ENCODE results near the gene TMEM80.
A peak's percentile ranks its signal among the peaks of the same experiment; 100 is the strongest.

The TMEM80 gene

DNA sequence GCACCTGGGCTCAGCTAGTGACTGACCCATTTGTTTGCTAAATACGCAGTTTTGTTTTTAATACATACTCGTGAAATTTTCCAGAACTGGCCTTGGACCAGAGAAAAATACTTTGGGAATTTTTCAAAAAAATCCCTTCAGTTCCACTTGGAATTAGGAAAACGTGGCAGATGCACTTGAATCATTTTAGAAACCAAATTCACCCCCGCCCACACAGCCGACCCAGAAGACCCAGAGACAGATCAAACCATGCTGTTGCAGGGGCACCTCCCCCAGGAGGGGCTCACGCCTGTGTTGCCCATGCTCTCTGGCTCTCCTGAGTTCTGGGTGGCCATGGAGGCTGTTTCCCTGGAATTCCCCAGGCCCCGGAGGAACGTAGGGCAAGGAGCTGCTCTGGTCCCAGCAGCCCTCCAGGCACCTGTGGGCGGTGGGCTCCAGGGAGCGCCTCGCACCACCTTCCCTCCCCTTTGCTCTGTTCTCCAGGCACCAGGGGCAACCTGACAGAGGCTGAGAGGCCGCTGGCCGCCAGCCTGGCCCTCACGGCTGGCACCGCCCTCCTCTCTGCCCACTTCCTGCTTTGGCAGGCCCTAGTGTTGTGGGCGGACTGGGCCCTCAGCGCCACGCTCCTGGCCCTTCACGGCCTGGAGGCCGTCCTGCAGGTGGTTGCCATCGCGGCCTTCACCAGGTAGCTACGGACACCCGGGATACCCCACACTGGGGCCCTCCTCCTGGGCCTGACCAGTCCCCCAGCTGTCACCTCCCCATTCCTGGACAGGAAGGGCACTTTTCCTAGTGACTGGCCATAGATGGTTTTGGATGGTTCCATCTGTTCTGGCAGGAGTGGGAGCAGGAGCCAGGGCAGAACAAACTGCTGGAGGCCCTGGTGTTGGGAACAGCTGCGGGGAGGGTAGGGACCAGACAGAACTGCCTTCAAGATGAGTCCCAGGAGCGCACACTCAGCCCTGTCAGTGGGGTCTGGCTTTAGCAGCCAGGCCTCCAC is 7.1 kb downstream of the TMEM80 start:
- no peak for DNase-seq

DNA sequence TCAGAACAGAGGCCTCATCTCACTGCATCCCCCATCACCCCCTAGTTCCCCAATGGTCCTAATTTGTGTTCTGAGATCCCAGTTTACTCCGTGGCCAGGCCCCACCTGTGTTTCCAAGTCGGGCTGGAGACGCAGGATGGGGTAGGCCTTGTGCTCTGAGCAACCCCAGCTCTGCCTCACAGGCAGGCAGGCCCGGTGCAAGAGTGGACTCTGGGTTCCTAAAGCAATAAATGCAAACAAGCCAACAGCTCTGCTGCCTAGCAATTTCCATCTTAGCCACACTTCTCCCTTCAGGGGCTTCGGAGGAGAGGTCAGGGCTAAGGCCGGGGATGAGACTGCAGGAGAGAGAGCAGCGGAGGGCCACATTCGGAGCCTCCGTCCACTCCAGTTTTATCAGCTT is 7.9 kb downstream of the TMEM80 start:
- DNase-seq, result no peak

- no peak for DNase-seq
Measured at GRCh38 chr11:704228-704674, 8.6 kb downstream of the TMEM80 start.

GRCh38 chr11:704781-705645 is 9.4 kb downstream of the TMEM80 start:
- no peak for DNase-seq

- DNase-seq, result no peak
Measured at GRCh38 chr11:705646-706438, 10.2 kb downstream of the TMEM80 start, which contains the start of gene EPS8L2. Gene EPS8L2, plus strand, starts transcription at chr11:706231. Its CDS starts 3,177 bp downstream, at chr11:709408.

DNA sequence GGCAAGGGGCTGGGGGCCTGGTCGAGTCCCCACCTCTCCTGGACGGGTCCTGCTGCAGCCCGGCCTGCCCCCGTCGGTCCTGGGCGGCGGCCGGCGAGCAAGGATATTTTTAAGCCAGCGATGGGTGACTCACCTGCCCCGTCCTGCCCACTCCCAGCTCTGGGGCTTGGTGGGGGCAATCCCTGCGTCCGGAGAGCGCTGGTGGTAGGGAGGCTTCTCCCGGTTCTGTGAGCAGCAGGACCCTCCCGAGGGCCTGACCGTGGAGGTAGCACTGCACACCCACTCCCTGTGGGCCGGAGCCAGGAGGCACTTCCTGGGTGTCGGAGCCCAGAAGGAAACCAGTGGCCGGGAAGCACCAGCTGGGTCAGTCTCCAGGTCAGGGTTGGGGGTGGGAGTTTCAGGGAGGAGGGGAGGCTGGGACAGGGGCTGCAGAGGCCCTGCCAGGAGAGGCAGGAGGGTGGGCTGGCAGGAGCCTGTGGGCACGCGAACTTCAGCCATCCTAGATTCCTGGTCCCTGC is 10.9 kb downstream of the TMEM80 start:
- DNase-seq, result no peak

GRCh38 chr11:706957-707816 is 11.6 kb downstream of the TMEM80 start:
- DNase-seq, result no peak

GRCh38 chr11:707817-708420 is 12.3 kb downstream of the TMEM80 start:
- no peak for DNase-seq

GRCh38 chr11:708511-708910 is 12.9 kb downstream of the TMEM80 start:
- DNase-seq, result no peak

DNA sequence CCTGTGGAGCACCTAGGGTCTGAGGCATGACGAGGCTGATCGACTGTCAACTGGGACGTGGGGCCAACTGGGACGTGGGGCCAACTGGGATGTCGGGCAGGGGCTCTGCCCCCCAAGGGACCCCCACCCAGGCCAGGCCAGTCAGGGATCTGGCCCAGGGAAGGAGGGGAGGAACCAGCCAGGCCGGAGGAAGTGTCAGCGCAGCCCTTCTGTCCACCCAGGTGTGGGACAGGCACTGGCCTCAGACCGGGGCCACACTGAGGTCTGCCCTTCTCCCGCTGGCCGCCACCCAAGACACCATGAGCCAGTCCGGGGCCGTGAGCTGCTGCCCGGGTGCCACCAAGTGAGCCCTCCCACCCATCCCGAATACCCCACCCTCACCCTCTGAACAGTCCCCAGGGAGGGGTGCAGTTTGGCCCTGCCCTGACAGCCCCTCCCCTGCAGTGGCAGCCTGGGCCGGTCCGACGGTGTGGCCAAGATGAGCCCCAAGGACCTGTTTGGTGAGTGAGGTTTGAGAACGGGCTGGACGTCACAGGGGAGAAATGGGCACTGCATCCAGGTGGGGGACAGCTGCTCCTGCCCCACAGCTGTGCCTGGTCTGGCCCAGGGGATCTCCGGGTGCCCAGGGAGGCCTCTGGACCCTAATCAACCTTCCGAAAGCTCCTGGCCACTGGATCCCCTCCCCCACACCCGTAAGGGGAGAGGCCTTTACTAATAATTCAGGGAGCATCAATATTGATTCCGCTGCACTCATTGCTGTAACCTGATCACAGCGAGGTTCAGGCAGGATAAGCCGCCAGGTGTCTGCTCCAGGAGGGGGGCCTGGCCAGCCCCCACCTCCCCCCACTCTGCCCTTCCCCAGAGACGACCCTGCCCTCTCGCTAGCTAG is 13.7 kb downstream of the TMEM80 start:
- no peak for DNase-seq

GRCh38 chr11:714436-714835 is 18.8 kb downstream of the TMEM80 start:
- DNase-seq, result no peak

GRCh38 chr11:719214-720016 is 23.8 kb downstream of the TMEM80 start:
- no peak for DNase-seq

GRCh38 chr11:720017-720641 is 24.5 kb downstream of the TMEM80 start:
- DNase-seq, result no peak

DNA sequence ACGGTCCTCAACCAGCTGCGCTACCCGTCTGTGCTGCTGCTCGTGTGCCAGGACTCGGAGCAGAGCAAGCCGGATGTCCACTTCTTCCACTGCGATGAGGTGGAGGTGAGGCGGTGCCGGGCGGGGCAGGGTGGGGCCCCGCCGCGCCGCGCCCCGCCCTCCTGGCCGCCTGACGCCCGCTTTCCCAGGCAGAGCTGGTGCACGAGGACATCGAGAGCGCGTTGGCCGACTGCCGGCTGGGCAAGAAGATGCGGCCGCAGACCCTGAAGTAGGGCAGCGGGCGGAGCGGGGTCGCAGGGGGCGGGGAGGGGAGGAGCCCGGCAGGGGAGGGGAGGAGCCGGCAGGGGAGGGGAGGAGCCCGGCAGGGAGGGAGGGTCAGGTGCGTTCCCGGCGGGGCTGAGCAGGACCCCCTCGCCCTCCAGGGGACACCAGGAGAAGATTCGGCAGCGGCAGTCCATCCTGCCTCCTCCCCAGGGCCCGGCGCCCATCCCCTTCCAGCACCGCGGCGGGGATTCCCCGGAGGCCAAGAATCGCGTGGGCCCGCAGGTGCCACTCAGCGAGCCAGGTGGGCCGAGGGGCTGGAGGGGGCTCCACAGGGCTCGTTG is 25.1 kb downstream of the TMEM80 start:
- DNase-seq, result no peak

- DNase-seq, result no peak
Measured at GRCh38 chr11:721247-721740, 25.7 kb downstream of the TMEM80 start.

DNA sequence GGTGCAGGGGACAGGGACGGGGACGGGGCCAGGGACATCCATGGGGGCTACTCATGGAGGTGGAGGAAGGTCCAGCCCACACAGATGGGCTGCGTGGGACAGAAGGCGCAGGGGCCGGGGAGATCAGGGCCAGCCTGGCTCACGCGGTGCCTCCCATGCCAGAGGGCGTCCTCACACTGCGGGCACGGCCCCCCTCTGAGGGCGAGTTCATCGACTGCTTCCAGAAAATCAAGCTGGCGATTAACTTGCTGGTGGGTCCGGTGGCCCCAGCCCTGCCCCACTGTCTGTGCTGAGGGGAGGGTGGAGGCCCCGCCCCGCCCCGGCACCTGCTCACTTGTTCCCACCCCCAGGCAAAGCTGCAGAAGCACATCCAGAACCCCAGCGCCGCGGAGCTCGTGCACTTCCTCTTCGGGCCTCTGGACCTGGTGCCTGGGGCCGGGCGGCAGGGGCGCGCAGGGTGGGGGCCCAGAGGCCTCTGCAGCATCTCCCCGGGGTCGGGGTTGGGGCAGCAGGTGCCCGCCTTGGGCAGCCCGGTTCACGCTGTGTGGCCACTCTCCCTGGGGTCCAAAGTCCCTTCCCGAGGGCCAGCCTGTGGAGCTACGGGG is 26.2 kb downstream of the TMEM80 start:
- DNase-seq, result peak; percentile 21

- DNase-seq, result no peak
Measured at GRCh38 chr11:722346-722811, 26.8 kb downstream of the TMEM80 start.
